Adrenal gland (tissue), 12 donors: ENCODE results near the gene CCS. TPM values are rescaled to one million over a fixed set of nuclear protein-coding genes. Genes with fewer than 3 reads are reported as not detected.
"Not testable (repeated sequence)": the region's sequence is repeated elsewhere in the genome, so short reads cannot be mapped to it uniquely, and the experiment has no call there.

Experiments used
- DNase-seq, 7 donors: peaks; one replicate each; pipeline ENCODE4 v3.0.0-alpha.2; 2019 to 2020
- H3K27ac ChIP-seq, 5 donors: fragments of 200-600 bp; sonication (generic) in 4 of 5; 1 replicate in 3 of 5; 2 replicates in 2 of 5; pipeline versions ENCODE4 v1.5.1 to v1.8.0; 2016 to 2020; ENCODE audit warnings: mild to moderate bottlenecking in 1 of 5
- H3K27me3 ChIP-seq: fragments of 200-600 bp; 2 replicates; pipeline ENCODE4 v1.8.0; 2021
- H3K36me3 ChIP-seq, 2 donors: fragments of 200-600 bp; replicated peaks in 1 of 2; 1 replicate in 1 of 2; 2 replicates in 1 of 2; pipeline versions ENCODE4 v1.5.1 to v1.8.0; 2018 to 2022
- H3K4me1 ChIP-seq, 2 donors: fragments of 200-600 bp; replicated peaks in 1 of 2; 1 replicate in 1 of 2; 2 replicates in 1 of 2; pipeline versions ENCODE4 v1.5.1 to v1.8.0; 2018 to 2021
- H3K4me3 ChIP-seq, 4 donors: fragments of 200-600 bp; sonication (generic) in 3 of 4; one replicate each; pipeline ENCODE4 v1.5.1; 2016 to 2018
- H3K9me3 ChIP-seq, 3 donors: fragments of 200-600 bp; sonication (generic) in 1 of 3; replicated peaks in 1 of 3; 1 replicate in 2 of 3; 2 replicates in 1 of 3; pipeline versions ENCODE4 v1.5.1 to v1.8.0; 2016 to 2021
- POLR2A ChIP-seq, 2 donors: fragments of 450-650 bp; IDR thresholded peaks; one replicate each; pipeline ENCODE4 v1.6.1; 2017; ENCODE audit warnings: antibody characterized with exemption in 2 of 2, mild to moderate bottlenecking in 2 of 2, moderate library complexity in 1 of 2
- WGBS, 4 donors: extraction: QIAGEN DNeasy Blood & Tissue Kit in 2 of 4; methylation state at CpG; one replicate each; pipeline versions ENCODE4 v1.1.5 to v1.1.7; 2013 to 2017; 5-methylcytosine and 5-hydroxymethylcytosine counted together
- intact Hi-C, 2 donors: fragments of 100-400 bp; cut with DNase I; formaldehyde crosslinking; loops; one replicate each; pipeline versions ENCODE4 v1.14.1 to v1.15.0; 2022 to 2023
- polyA plus RNA-seq, 3 donors: library from polyadenylated mRNA; stranded (reverse); fragments of 200-250 nt in 2 of 3; fragments of 350-450 nt in 1 of 3; fragmentation: Illumina TruSeq in 1 of 3; extraction: RNeasy Lipid Tissue Mini Kit (QIAGEN cat#74804) in 1 of 3; gene quantifications; one replicate each; pipeline ENCODE4 v1.2.3, GENCODE V29; 2013 to 2014
- total RNA-seq, 9 donors: library from RNA; depleted of rRNA in 4 of 9; stranded (reverse); fragments of >200 nt in 4 of 9; fragments of 120-200 nt in 1 of 9; fragmentation: NEBNext Ultra II Directional in 1 of 9; extraction: Animal tissue kit (Norgen Biotek cat#: 25700) in 1 of 9; gene quantifications; one replicate each; pipeline versions ENCODE4 v1.1.0 to v1.2.4, GENCODE V29; 2013 to 2023
- TF ChIP-seq, protein P1 (sequence below), 6 experiments: fragments of 450-650 bp in 4 of 6; fragments of 200-600 bp in 2 of 6; sonication (generic) in 1 of 6; IDR thresholded peaks; 1 replicate in 5 of 6; 2 replicates in 1 of 6; pipeline versions ENCODE4 v1.5.1 to v1.8.0; 2016 to 2021; ENCODE audit warnings: antibody characterized with exemption in 6 of 6, mild to moderate bottlenecking in 2 of 6, moderate library complexity in 1 of 6
- donor health status: healthy with polysubstance abuse.
- donor health status: Bipolar disorder and iron deficiency.
- donor health status: DM: yes; HTN: yes; CAD: no.
- donor health status: DM: no; HTN: no; CAD: no.
- donor health status: DM: no; HTN: no; CAD: no.
- donor health status: DM: yes; HTN: yes; CAD: no.

The CCS gene
- total and polyA plus RNA-seq, 12 donors, result 21.9 to 204 (median 47.8) TPM

- Histone ChIP-seq H3K9me3 (no peaks in the 10 kb centered on the region), H3K27me3 (no peaks in the 10 kb centered on the region), H3K4me3 (no peak overlapping the region), H3K4me1 (peaks cover 0 to 6% of the 10 kb centered on the region in 2 donors), H3K27ac (no peak overlapping the region), H3K36me3 (no peaks in the 10 kb centered on the region)
- no peak for TF ChIP-seq POLR2A (IDR thresholded peaks at IDR 0.05)
- TF ChIP-seq, protein P1, sequence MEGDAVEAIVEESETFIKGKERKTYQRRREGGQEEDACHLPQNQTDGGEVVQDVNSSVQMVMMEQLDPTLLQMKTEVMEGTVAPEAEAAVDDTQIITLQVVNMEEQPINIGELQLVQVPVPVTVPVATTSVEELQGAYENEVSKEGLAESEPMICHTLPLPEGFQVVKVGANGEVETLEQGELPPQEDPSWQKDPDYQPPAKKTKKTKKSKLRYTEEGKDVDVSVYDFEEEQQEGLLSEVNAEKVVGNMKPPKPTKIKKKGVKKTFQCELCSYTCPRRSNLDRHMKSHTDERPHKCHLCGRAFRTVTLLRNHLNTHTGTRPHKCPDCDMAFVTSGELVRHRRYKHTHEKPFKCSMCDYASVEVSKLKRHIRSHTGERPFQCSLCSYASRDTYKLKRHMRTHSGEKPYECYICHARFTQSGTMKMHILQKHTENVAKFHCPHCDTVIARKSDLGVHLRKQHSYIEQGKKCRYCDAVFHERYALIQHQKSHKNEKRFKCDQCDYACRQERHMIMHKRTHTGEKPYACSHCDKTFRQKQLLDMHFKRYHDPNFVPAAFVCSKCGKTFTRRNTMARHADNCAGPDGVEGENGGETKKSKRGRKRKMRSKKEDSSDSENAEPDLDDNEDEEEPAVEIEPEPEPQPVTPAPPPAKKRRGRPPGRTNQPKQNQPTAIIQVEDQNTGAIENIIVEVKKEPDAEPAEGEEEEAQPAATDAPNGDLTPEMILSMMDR (IDR thresholded peaks at IDR 0.05), result no peak
- 80 to 95% (median 87%) methylated on average over 4 to 5 of the region's 5 CpGs for WGBS, 4 donors
- intact Hi-C loops, result loop anchor here in 1 of 2 donors (5.0 kb wide), 1 partner anchor 96 kb away; the partner anchor contains the start of gene RBM4B
- no peak for DNase-seq
Observed at GRCh38 chr11:66580803-66581202, 12.2 kb upstream of the CCS start.

GRCh38 chr11:66581261-66581660 lies 11.7 kb upstream of the CCS start:
- Histone ChIP-seq H3K36me3 (no peaks in the 10 kb centered on the region), H3K4me3 (no peak overlapping the region), H3K9me3 (no peaks in the 10 kb centered on the region), H3K27ac (no peak overlapping the region), H3K27me3 (no peaks in the 10 kb centered on the region), H3K4me1 (peaks cover 0 to 6% of the 10 kb centered on the region in 2 donors)
- intact Hi-C loops, result loop anchor here in 1 of 2 donors (5.0 kb wide), 1 partner anchor 96 kb away; the partner anchor contains the start of gene RBM4B
- no peak for TF ChIP-seq POLR2A (IDR thresholded peaks at IDR 0.05)
- TF ChIP-seq, protein P1 (IDR thresholded peaks at IDR 0.05), result no peak
- no peak for DNase-seq
- WGBS, 4 donors, result 61 to 90% (median 85%) methylated on average over 3 of the region's 3 CpGs

DNA sequence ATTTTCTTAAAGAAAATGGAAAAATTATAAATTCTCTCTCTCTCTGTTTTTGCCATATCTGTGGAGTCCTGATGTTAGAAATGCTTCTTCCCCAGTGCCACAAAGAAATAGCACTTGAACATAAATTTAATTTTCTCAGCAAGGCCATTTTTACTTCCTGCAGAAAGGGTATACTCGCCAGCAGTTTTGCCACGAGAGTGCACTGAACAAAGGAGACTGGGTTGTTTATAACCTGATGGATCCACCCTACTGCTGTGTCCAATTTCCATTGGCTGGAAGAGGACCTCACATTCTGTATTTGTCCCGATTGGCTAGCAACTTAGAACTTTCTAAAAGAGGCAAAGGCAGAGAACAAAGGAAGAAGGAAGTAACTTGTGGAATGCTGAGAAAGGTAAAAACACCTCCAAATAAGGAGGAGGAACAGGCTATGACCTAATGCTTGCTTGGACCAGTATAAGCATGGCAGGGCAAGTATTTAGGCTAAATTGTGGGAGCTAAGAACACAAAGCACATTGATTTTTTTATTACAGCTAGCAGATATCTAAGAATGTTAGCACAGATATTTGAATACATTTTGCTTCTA lies 10.3 kb upstream of the CCS start:
- not testable (repeated sequence) for H3K4me1 ChIP-seq, H3K27me3 ChIP-seq, H3K27ac ChIP-seq, H3K4me3 ChIP-seq, H3K36me3 ChIP-seq, H3K9me3 ChIP-seq, DNase-seq
- WGBS, 4 donors, result 77 to 81% (median 80%) methylated on average over 3 of the region's 3 CpGs
- intact Hi-C loops, result loop anchor here in 1 of 2 donors (5.0 kb wide), 1 partner anchor 95 kb away; the partner anchor contains the start of gene RBM4B

- H3K27me3 ChIP-seq, H3K4me1 ChIP-seq, H3K36me3 ChIP-seq, intact Hi-C loops, H3K27ac ChIP-seq, H3K4me3 ChIP-seq, DNase-seq, H3K9me3 ChIP-seq: not testable (repeated sequence)
- WGBS, 4 donors, result 71 to 94% (median 88%) methylated on average over 1 of the region's 1 CpG
Observed at GRCh38 chr11:66585447-66585846, 7.5 kb upstream of the CCS start.

DNA sequence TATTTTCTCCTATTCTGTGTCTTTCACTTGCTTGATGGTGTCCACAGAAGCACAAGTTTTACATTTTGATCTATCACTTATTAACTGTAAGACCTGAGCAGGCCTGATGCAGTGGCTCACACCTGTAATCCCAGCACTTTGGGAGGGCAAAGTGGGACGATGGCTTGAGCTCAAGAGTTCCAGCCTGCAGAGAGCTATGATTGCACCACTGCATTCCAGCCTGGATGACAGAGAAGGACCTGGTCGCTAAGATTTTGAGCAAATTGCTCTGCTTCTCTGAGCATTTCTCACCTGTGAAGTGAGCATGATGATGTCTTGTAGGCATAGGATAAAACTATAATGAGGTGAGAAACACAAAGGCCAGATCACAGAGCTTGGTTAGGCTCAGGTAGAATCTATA lies 6.8 kb upstream of the CCS start:
- no peaks in the 10 kb centered on the region for H3K4me1 ChIP-seq
- no peaks in the 10 kb centered on the region for H3K36me3 ChIP-seq
- H3K4me3 ChIP-seq, result no peak overlapping the region
- H3K9me3 ChIP-seq, result no peaks in the 10 kb centered on the region
- no peak for TF ChIP-seq POLR2A (IDR thresholded peaks at IDR 0.05)
- TF ChIP-seq, protein P1 (IDR thresholded peaks at IDR 0.05), result no peak
- WGBS, 4 donors, result 56 to 79% (median 65%) methylated on average over 2 of the region's 2 CpGs
- no peaks in the 10 kb centered on the region for H3K27me3 ChIP-seq
- intact Hi-C loops, result no loop called here
- DNase-seq, result no peak
- no peak overlapping the region for H3K27ac ChIP-seq

GRCh38 chr11:66589315-66589714 lies 3.7 kb upstream of the CCS start:
- 63 to 81% (median 73%) methylated on average over 2 of the region's 2 CpGs for WGBS, 4 donors
- H3K4me1 ChIP-seq, result peaks cover 15 to 17% of the 10 kb centered on the region in 2 donors
- H3K9me3 ChIP-seq, H3K36me3 ChIP-seq, H3K27me3 ChIP-seq, H3K4me3 ChIP-seq, intact Hi-C loops, DNase-seq, H3K27ac ChIP-seq: not testable (repeated sequence)
